Measurements from ENCODE around the gene PLLP.

The PLLP gene

DNA sequence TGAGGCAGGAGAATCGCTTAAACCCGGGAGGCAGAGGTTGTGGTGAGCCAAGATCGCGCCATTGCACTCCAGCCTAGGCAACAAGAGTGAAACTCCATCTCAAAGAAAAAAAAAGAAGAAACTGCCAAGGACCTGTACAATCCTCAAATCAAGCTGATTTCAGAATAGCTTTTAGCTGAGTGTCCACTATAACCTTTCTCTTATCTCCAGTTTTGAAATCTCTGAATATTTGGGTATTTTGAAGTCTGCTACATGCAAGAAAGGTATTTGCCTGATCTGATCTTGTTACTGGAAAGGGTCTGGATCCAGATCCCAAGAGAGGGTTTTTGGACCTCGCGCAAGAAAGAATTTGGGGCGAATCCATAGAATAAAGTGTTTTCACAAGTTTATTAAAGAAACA is 58.5 kb downstream of the PLLP start:
- H3K36me3 Mint-ChIP-seq (ENCODE audit: low read depth): peaks cover 100% of the 10 kb centered on the region
- H3K27me3 Mint-ChIP-seq: no peaks in the 10 kb centered on the region
- H3K4me3 Mint-ChIP-seq: no peak overlapping the region
- H3K9me3 Mint-ChIP-seq: no peaks in the 10 kb centered on the region
- H3K27ac Mint-ChIP-seq: no peak overlapping the region
- intact Hi-C loops (cut with micrococcal nuclease): no loop called here
- H3K4me1 Mint-ChIP-seq (ENCODE audit: low read depth): no peaks in the 10 kb centered on the region

DNA sequence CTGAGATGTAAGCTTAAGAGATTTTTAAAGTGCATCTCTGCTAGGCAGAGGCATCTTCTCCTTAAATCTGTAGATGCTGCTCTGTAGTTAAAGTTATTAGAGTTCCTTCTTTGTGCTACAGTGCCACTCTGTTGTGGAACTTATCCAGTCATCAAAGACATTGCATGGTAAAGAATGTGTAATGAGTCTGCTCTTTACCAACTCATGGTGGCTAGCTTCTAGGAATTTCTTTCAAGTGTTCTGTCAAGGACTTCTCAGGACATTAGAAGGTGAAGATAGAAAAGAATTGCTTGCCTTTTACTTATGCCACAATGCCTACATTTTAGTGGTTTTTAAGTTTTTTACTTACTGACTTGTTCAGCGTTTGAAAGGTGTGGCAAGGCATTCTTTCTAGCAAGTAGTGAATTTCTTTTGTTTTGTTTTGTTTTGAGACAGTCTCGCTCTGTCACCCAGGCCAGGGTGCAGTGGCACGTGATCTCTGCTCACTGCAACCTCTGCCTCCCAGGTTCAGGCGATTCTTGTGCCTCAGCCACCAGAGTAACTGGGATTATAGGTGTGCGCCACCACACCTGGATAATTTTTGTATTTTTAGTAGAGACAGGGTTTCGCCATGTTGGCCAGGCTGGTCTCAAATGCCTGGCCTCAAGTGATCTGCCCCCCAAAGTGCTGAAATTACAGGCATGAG is 59.7 kb downstream of the PLLP start:
- peaks cover 100% of the 10 kb centered on the region for H3K36me3 Mint-ChIP-seq (ENCODE audit: low read depth)
- no peaks in the 10 kb centered on the region for H3K27me3 Mint-ChIP-seq
- no peaks in the 10 kb centered on the region for H3K9me3 Mint-ChIP-seq
- no peak overlapping the region for H3K4me3 Mint-ChIP-seq
- H3K4me1 Mint-ChIP-seq (ENCODE audit: low read depth): no peaks in the 10 kb centered on the region
- intact Hi-C loops (cut with micrococcal nuclease): no loop called here
- no peak overlapping the region for H3K27ac Mint-ChIP-seq

DNA sequence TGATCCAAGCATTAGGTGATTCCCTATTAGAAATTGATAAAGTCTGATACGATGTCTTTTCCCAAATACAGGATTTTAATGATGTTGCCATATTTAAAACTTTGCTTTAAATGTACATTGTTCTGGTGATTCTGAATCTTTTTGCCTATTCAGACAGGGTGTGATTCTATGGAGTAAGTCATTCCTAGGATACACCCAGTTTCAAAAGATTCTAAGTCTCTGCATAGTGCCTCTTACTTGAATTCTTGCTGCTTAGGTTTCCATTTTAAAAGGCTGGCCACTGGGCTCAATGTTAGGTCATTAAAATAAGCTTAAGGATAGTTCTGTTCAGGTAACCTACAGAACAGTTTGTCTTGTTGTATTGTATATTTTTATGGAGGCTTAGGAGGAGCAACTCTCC is 61.4 kb downstream of the PLLP start:
- Mint-ChIP-seq H3K27me3 (no peaks in the 10 kb centered on the region), H3K27ac (no peak overlapping the region), H3K36me3 (ENCODE audit: low read depth) (peaks cover 100% of the 10 kb centered on the region), H3K4me1 (ENCODE audit: low read depth) (no peaks in the 10 kb centered on the region), H3K9me3 (peaks cover 8% of the 10 kb centered on the region), H3K4me3 (no peak overlapping the region)
- intact Hi-C loops (cut with micrococcal nuclease): no loop called here

DNA sequence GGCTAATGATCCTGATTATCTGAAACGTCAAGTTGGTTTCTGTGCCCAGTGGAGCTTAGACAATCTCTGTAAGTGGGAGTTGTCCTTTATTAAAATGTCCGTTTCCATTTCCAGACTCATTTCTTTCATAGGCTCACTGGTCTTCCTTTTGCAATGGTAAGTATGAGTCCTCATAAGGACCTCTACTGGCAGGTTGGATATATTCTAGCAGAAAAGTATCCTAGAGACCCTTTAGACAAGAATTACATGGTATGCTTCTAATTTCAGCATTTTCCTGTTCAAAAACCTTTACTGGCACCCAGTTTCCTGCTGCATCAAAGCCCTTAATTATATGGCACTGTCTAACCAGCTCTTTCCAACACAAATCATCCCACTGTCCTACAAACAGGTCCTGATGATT is 67.5 kb downstream of the PLLP start:
- Mint-ChIP-seq H3K27me3 (no peaks in the 10 kb centered on the region), H3K27ac (no peak overlapping the region), H3K4me3 (no peak overlapping the region)

DNA sequence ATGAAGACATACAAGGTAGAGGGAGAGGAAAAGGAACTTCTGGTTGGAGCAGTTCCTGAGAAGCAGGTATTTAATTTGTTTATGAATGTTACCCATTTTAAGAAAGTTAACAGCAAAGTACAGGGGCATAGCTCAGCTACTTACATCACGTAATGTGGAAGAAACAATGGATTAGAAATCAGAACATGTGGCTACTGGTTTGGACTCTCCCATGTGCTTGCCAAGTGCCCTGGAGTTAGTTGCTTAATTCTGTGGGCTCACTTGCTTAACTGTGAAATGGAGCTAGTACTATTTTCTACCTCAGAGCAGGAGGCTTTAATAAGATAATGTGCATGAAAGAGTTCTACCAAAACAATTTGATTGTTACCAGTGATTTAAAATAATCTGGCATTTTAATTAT is 71.0 kb downstream of the PLLP start:
- no peaks in the 10 kb centered on the region for H3K27me3 Mint-ChIP-seq
- H3K9me3 Mint-ChIP-seq: peaks cover 37% of the 10 kb centered on the region
- no peak overlapping the region for H3K4me3 Mint-ChIP-seq
- H3K4me1 Mint-ChIP-seq (ENCODE audit: low read depth): no peaks in the 10 kb centered on the region
- peaks cover 95% of the 10 kb centered on the region for H3K36me3 Mint-ChIP-seq (ENCODE audit: low read depth)
- intact Hi-C loops (cut with micrococcal nuclease): no loop called here
- H3K27ac Mint-ChIP-seq: no peak overlapping the region

More for the DNA sequence above, 67.5 kb downstream of the PLLP start:
- intact Hi-C loops (cut with micrococcal nuclease): no loop called here
- Mint-ChIP-seq H3K4me1 (ENCODE audit: low read depth) (no peaks in the 10 kb centered on the region), H3K36me3 (ENCODE audit: low read depth) (peaks cover 99% of the 10 kb centered on the region), H3K9me3 (peaks cover 40% of the 10 kb centered on the region)

DNA sequence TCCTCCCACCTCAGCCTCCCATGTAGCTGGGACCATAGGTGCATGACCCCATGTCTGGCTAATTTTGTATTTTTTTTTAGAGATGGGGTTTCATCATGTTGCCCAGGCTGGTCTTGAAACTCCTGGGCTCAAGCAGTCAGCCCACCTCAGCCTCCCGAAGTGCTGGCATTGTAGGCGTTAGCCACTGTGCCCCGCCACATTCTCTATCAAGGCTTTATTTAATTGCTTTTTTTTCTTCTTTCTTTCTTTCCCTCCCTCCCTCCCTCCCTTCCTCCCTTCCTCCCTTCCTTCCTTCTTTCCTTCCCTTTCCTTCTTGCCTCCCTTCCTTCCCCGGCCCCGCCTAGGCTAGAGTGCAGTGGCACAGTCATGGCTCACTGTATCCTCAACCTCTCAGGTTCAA is 74.7 kb downstream of the PLLP start:
- H3K9me3 Mint-ChIP-seq: peaks cover 1% of the 10 kb centered on the region

DNA sequence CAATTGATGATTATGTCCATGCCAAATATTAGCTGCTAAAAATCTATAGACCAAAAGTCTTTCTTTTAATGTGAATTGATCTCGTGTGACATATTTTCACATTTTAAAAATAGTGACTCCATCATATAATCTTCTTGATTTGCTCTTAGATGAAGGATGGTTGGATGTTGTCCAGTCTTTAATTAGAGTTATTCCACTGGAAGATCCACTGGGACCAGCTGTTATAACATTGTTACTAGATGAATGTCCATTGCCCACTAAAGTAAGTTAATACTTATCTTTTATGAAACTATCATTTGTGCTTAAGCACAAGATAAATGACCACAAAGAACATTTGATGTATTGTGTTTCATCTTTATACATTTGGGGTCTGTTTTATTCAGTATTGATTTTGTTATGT is 75.5 kb downstream of the PLLP start:
- intact Hi-C loops (cut with micrococcal nuclease): no loop called here
- H3K4me3 Mint-ChIP-seq: no peak overlapping the region
- H3K27ac Mint-ChIP-seq: no peak overlapping the region
- no peaks in the 10 kb centered on the region for H3K27me3 Mint-ChIP-seq
- H3K36me3 Mint-ChIP-seq (ENCODE audit: low read depth): peaks cover 88% of the 10 kb centered on the region
- H3K4me1 Mint-ChIP-seq (ENCODE audit: low read depth): no peaks in the 10 kb centered on the region
- H3K9me3 Mint-ChIP-seq: no peaks in the 10 kb centered on the region

More for the DNA sequence above, 74.7 kb downstream of the PLLP start:
- Mint-ChIP-seq H3K27me3 (no peaks in the 10 kb centered on the region), H3K4me1 (ENCODE audit: low read depth) (no peaks in the 10 kb centered on the region), H3K27ac (no peak overlapping the region), H3K36me3 (ENCODE audit: low read depth) (peaks cover 91% of the 10 kb centered on the region), H3K4me3 (no peak overlapping the region)
- intact Hi-C loops (cut with micrococcal nuclease): no loop called here
